ENCODE measurements around the gene ANTXR2.

The ANTXR2 gene

GRCh38 chr4:80069837-80070731 lies 2.9 kb downstream of the ANTXR2 start:
- DNase-seq (ENCODE audit: low read depth in 1 of 2, low spot score in 1 of 2) = no peak

GRCh38 chr4:80069108-80069836 lies 3.8 kb downstream of the ANTXR2 start:
- DNase-seq (ENCODE audit: low read depth in 1 of 2, low spot score in 1 of 2) = no peak

- no peak for DNase-seq (ENCODE audit: low read depth in 1 of 2, low spot score in 1 of 2)
Measured at GRCh38 chr4:80065601-80066000, 7.4 kb downstream of the ANTXR2 start.

- no peak for DNase-seq (ENCODE audit: low read depth in 1 of 2, low spot score in 1 of 2)
Measured at GRCh38 chr4:80062527-80062926, 10.5 kb downstream of the ANTXR2 start.

GRCh38 chr4:80060804-80061203 lies 12.2 kb downstream of the ANTXR2 start:
- no peak for DNase-seq (ENCODE audit: low read depth in 1 of 2, low spot score in 1 of 2)

- DNase-seq (ENCODE audit: low read depth in 1 of 2, low spot score in 1 of 2) = no peak
Measured at GRCh38 chr4:80058740-80059139, 14.3 kb downstream of the ANTXR2 start.

GRCh38 chr4:80054375-80054774 lies 18.7 kb downstream of the ANTXR2 start:
- DNase-seq (ENCODE audit: low read depth in 1 of 2, low spot score in 1 of 2) = no peak

- no peak for DNase-seq (ENCODE audit: low read depth in 1 of 2, low spot score in 1 of 2)
Measured at GRCh38 chr4:80053140-80053910, 19.7 kb downstream of the ANTXR2 start.

GRCh38 chr4:80049813-80050534 lies 23.1 kb downstream of the ANTXR2 start:
- no peak for DNase-seq (ENCODE audit: low read depth in 1 of 2, low spot score in 1 of 2)

GRCh38 chr4:80049402-80049801 lies 23.6 kb downstream of the ANTXR2 start:
- DNase-seq (ENCODE audit: low read depth in 1 of 2, low spot score in 1 of 2) = no peak

- no peak for DNase-seq (ENCODE audit: low read depth in 1 of 2, low spot score in 1 of 2)
Measured at GRCh38 chr4:80045786-80046185, 27.2 kb downstream of the ANTXR2 start.

GRCh38 chr4:80043541-80043940 lies 29.5 kb downstream of the ANTXR2 start:
- no peak for DNase-seq (ENCODE audit: low read depth in 1 of 2, low spot score in 1 of 2)

- no peak for DNase-seq (ENCODE audit: low read depth in 1 of 2, low spot score in 1 of 2)
Measured at GRCh38 chr4:80042821-80043220, 30.2 kb downstream of the ANTXR2 start.

GRCh38 chr4:80037864-80038263 lies 35.2 kb downstream of the ANTXR2 start:
- no peak for DNase-seq (ENCODE audit: low read depth in 1 of 2, low spot score in 1 of 2)

GRCh38 chr4:80036949-80037685 lies 35.9 kb downstream of the ANTXR2 start:
- no peak for DNase-seq (ENCODE audit: low read depth in 1 of 2, low spot score in 1 of 2)

GRCh38 chr4:80036306-80036705 lies 36.7 kb downstream of the ANTXR2 start:
- DNase-seq (ENCODE audit: low read depth in 1 of 2, low spot score in 1 of 2) = no peak

- no peak for DNase-seq (ENCODE audit: low read depth in 1 of 2, low spot score in 1 of 2)
Measured at GRCh38 chr4:80035336-80035735, 37.7 kb downstream of the ANTXR2 start.

- no peak for DNase-seq (ENCODE audit: low read depth in 1 of 2, low spot score in 1 of 2)
Measured at GRCh38 chr4:80033581-80033980, 39.4 kb downstream of the ANTXR2 start.

- no peak for DNase-seq (ENCODE audit: low read depth in 1 of 2, low spot score in 1 of 2)
Measured at GRCh38 chr4:80029364-80029763, 43.7 kb downstream of the ANTXR2 start.

- no peak for DNase-seq (ENCODE audit: low read depth in 1 of 2, low spot score in 1 of 2)
Measured at GRCh38 chr4:80027611-80028010, 45.4 kb downstream of the ANTXR2 start.
